GM21619 (cell line): ENCODE measurements around the gene WDR46.

ENCODE experiments used
- ATAC-seq: cut with Tn5 transposase; IDR thresholded peaks from one replicate; pipeline ENCODE4 v1.9.1; 2021; ENCODE audit not compliant: unreplicated experiment

WDR46 gene, protein sequence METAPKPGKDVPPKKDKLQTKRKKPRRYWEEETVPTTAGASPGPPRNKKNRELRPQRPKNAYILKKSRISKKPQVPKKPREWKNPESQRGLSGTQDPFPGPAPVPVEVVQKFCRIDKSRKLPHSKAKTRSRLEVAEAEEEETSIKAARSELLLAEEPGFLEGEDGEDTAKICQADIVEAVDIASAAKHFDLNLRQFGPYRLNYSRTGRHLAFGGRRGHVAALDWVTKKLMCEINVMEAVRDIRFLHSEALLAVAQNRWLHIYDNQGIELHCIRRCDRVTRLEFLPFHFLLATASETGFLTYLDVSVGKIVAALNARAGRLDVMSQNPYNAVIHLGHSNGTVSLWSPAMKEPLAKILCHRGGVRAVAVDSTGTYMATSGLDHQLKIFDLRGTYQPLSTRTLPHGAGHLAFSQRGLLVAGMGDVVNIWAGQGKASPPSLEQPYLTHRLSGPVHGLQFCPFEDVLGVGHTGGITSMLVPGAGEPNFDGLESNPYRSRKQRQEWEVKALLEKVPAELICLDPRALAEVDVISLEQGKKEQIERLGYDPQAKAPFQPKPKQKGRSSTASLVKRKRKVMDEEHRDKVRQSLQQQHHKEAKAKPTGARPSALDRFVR

DNA sequence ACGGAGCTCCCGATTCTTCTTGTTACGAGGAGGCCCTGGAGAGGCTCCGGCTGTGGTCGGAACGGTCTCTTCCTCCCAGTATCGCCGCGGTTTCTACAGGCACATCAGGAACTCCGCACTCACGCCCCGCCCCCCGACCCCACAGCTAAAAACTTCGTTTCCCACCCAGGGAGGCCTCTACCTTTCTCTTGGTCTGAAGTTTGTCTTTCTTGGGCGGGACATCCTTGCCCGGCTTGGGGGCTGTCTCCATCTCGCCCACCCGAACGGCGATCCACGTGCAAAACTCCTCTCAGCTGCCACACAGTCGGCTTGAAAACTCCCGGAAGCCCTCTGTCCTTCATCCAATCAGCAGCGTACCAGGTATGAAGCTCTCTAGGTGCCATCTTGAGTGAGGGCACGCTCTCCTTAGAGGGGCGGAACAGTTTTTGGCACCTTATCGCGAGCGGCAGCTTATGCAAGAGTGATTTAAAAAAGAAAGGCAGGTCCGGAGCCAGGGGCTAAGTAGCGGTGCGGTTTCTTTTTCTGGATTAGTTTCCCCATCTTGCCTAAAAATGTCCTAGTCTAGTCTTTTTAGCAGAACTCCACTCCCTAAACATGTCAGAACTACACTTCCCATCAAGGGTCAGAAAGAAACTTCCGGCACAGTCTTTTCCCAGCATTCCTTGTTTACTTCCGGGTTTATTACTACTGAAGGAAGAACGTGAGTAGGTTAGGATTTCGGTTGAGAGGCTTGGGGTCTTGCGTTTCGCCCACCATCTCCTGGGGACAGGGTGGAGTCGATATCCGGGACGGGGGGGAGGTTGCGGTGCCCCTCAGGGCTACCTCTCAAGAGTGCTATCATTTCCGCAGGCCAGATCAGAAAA, at the start of gene WDR46, which contains the start of gene PFDN6:
Gene WDR46 (minus strand): TSS at position 319 of the 863 bp plus-strand sequence. CDS start 69 bp downstream, at position 250.
Gene PFDN6 (plus strand): TSS at position 681 of the 863 bp plus-strand sequence. CDS start 256 bp downstream, outside the sequence.
- ATAC-seq, result peak; percentile 84

DNA sequence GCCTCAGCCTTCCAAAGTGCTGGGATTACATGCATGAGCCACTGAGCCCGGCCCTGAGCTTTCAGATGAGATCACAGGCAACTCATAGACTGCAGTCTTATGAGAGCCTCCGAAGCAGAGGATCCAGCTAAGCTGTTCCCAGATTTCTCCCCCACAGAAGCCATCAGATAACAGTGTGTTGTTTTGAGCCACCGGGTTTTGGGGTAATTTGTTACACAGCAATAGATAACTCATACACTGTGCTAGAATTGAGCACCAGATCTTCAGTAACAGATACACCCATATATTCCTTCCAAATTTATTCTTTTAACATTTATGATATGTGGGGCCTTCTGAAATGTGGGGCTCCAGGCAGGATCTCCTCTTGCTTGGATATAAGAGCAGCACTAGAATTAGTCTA, 47.5 kb upstream of the WDR46 start:
- ATAC-seq, result no peak

DNA sequence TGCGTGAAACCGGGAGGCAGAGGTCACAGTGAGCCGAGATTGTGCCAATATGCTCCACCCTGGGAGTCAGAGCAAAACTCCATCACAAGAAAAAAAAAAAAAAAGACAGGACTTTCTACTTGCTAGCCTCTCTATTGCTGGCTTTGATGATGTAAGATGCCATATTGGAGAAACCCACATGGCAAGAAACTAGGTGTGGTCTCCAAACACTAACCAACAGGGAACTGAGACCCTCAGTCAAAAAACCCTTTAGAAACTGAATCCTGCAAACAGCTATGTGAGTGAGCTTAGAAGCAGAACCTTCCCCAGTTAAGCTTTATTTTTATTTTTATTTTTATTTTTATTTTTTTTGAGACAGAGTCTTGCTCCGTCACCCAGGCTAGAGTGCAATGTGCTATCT, 46.9 kb upstream of the WDR46 start:
- no peak for ATAC-seq

DNA sequence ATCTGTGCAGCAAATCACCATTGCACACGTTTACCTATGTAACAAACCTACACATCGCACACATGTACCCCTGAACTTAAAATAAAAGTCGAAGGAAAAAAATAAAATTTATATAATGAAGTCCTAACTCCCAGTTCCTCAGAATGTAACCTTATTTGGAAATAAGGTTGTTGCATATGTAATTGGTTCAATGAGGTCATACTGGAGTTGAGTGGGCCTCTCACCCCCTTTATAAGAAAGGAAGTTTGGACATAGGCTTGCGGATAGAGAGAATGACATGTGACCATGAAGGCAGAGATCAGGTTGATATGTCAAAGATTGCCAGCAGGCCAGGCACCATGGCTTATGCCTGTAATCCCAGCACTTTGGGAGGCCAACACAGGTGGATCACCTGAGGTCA, 44.6 kb upstream of the WDR46 start:
- no peak for ATAC-seq

DNA sequence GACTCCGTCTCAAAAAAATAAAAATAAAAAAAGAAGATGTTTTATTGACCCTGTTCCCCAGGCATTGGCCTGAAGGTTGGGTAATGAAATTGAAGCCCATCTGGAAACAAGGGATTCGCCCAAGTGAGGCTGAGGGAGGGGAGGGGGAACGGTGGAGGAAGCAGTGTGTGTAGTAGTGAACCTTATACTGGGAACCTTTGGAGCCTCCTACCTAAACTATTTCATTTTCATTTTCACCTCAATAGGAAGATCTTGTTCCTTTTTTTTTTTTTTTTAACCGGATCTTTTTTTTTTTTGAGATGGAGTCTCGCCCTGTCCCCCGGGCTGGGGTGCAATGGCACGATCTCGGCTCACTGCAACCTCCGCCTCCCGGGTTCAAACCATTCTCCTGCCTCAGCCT, 41.7 kb upstream of the WDR46 start:
- no peak for ATAC-seq

DNA sequence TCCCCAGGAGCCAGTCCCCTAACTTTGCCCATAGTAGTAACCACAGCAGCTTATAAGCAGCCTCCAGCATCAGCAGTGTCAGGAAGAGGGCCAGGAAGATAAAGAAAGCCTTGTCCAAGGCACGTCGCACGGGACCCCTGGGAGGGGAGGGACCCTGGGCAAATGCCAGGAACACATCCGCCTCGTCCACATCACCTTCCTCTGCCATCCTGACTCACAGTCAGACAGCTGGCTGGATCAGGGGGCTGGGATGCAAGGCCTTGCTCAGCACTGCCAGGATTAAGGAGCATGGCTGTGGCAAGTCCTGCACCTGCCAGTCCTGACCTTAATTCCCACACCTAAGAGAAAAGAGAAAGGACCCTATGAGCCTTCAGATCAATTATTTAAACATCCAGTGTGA, 40.0 kb upstream of the WDR46 start:
- ATAC-seq, result no peak

DNA sequence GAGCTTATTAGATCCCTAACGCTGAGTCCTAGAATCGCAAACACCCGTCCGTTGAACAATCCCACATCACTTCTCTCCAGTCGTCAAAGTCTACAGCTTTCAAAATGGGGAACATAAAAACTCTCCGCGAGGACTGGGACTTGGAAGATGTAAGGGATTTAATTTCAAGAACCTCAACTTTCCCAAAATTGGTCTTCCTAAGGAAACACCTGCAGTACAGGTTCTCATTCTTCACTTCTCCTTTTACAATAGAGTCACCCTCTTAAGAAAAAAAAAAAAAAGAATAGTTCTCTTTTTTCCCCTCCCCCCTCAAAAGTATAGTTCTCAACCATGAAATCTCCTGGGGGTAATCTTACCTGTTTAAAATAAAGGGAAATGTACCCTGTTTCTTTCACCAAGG, 35.1 kb upstream of the WDR46 start:
- ATAC-seq, result no peak

DNA sequence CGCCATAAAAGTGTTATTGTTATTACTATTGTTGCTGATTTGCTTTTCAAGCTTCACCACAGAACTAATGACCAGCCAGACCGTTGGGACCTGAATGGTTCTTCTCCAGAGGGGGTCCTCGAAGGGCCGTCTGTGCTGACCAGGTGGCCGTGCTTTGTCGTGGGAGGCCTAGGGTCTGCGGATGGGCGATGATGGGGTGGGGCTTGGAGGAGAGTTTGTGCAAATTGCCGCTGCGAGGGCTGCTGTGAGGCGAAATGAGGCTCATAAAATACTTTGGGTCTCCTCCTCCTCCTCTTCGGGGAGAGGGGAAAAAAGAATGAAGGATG, 34.5 kb upstream of the WDR46 start:
- ATAC-seq, result no peak

DNA sequence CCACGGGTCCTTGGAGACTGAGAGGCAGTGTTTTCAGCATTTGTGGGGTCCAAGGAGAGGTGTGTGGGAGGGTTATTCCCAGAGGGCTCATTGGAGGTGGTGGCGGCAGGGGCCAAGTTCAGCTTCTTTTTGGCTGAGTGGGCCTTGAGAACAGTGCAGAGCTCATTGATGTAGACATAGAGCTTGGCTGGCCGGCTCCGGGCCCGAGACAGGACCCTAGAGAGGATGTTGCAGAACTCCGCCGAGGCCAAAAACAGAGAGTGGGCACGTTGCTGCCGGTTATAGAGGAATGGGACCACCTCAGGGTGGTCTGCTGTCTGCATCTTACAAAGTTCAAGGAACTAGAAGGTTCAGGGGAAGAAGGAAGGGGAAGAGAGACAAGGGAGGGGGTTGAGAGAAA, 32.2 kb upstream of the WDR46 start:
- ATAC-seq, result no peak

DNA sequence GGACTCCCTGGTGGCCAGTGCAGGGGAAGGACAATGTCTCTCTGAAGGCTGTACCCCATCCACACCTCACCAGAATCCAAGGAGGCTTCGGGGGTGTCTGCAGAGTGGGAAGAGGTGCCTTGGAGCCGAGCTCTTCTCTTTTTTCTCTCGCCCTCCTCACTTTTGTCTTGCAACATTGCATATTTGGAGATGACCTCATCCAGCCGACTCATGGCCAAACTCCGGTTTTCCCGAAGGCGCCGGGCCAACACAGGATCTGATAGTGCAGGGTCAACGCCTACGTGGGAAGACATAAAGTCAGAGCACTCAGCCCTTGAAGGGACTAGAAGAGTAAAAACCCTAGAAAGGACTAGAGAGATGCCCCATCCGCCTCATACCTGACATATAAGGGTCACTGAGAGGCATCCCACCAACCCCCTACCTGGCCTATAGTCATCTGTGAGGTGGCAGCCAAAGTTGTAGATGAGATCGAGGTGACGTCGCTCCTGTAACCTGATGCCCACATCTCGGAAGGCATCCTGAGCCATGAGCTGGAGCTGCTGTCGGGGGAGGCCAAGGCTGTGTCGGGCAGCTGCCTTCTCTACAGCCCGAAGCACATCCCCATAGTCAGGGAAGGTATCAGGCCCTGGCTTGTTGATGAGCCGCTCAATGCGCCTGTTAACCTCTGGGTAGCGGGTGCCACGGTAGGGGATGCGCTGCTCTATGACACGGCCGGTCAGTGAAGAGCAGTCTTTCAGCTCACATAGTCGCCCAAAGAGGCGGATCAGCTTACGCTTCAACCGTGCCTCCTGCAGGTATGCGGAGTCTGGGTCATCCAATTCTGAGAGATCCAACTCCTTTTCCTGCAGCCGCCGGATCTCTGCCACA, 31.5 kb upstream of the WDR46 start:
- ATAC-seq, result no peak

DNA sequence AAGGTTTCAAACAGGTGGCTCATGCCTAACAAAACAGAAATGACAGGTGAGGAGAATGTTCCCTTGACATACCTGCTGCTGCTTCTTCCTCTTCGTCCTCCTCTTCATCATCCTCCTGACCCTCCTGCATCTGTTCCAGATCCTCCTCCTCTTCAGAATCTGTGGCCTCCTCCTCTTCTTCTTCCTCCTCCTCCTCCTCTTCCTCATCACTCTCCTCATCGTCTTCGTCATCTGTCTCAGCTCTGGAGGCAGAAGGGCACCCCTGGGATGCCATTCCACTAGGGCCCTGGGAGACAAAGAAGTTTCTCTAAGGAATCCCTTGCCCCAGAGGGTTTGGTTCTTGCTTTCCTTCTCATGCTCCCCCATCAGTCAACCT, 30.9 kb upstream of the WDR46 start:
- no peak for ATAC-seq

DNA sequence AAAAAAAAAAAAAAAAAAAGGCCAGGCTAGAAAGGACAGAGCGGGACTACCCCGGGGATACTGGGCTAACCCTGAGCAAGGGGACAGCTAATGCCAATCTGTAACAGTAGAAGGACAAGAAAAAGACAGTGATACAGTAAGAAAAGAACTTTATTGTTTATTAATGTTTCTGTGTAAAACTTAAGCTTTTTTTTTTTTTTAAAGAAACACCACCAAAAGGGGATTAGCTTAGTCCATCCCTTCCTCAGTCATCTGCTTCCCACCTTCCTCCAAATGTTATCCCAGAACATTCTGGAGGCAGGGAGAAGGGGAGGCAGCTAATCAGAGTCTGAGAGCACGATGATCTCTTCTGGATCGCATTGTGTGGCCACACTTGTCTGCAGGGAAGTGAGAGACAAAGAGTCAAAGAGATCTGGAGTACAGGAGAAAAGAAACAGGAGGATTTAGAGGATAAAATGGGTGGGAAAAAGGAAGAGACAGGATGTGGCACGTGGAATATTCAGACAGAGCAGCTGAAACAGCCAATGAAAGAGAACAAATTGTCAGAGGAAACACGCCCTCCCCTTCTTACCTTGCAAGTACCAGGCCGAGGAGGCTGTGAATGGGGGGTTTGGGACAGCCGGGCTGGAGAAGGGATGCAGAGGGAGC, 29.5 kb upstream of the WDR46 start:
- ATAC-seq, result no peak

DNA sequence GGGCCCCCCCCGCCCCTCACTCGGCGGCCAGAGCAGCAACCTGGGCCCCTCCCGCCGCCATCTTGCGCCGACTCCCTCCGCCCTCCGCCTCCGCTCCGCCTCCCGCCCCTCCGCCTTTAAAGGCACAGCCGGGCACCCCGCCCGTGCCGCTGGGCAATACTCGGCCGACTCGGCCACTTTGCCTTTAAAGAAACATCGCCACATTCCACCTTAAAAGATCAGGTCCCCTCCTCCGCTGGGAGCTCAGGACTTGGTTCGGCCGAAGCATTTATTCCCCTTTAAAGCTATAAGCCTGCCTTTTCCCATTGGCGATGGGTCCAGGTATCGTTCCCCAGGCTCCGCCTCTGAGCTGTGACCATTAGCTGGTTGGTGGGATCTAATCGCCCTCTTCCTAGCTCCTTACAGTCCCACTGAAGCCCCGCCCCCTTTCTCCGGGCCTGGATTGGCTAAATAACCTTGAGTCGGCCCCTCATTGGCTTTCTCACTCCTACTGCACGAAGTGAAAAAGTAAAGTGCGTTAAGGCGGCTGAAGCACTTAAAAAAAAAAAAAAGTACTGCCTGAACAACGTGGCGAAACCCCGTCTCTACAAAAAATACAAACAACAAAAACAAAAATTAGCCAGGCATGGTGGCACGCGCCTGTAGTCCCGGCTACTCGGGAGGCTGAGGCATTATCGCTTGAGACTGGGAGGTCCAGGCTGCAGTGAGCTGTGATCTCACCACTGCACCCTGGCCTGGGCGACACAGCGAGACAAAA, 28.8 kb upstream of the WDR46 start, which contains the start of gene ZBTB22:
Gene ZBTB22 (minus strand): TSS at position 76 of the 757 bp plus-strand sequence. CDS start 828 bp downstream, outside the sequence.
- peak; percentile 43 for ATAC-seq

DNA sequence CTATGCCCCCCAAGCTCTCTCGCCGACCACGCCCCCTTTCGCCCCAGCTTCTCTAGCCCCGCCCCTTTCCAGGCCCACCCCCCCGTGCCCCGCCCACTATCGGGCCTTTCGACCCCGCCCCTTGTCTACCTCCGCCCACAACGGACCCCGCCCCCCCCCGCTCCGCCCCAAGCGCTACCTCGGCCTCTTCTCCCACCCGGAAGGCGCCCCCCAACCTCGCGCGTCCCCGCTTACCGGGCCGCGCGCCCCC, 28.3 kb upstream of the WDR46 start:
- no peak for ATAC-seq

DNA sequence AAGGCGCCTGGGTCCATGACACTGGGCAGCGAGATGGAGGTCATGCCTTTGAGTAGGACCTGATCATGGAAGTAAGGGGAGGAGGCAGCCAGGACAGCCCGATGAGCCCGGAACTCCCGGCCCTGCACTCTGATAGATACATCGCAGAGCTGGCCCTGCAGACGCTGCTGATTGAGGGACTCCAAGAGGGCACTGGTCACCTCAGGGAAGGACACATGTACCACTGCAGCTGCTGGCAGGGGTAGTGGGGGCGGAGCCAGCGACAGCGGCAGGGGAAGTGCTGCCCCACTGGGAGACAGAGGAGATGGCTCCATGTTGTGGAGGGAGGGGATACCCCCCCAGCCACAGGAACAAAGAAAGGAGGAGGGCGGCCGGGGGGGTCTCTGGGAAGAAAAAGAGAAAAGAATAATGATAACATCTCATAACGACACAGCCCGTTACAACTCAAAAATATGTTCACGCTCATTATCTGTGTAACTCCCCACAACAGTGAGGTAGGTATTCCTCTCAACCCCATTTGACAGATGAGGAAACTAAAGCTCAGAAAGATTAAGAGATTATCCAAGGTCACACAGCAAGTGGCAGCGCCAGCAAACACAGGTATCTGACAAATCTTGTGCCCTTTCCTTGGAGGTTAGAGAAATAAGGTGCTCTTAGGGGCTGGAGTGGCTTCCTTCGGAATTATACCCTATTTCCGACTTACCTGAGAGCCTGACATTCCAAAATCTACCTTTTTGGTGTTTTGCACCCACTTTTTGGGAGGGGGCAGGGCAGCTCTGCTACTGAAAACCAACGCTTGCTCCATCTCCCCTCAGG, 27.8 kb upstream of the WDR46 start:
- no peak for ATAC-seq

DNA sequence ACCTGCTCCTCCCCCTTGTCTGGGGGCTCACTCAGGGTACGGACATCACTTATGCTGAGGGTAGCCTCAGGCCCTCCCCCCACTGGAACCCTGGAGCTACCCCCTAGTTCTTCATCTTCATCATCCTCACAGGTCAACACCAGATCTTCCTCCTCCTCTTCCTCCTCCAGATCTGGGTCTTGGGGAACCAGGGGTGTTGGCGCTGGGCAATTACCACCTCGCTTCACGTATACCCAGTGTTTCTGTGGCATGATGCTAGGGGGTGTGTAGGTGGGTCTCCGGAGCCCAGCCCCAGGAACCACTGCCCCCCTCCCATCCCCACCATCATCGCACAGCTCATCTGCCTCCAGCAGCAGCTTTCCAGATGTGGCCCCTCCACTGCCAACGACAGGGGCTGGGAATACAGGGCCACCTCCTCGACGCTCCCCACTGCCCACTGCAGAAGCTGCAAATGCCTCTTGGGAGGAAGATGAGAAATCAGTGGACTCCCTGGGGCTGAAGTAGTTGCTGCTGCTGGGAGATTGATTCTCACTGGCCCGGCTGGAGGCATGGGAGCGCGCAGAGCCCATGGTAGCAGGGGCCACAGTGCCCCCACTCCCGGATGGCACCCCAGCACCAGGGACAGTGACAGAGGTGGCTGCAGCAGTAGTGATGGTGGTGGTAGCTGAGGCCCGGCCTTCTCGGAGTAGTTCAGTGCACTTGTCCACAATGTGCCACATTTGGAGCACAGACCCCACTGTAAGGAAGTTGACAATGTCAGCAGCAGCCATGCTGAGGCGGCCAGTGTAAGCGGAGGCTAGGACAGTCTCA, 27.0 kb upstream of the WDR46 start:
- ATAC-seq, result no peak

DNA sequence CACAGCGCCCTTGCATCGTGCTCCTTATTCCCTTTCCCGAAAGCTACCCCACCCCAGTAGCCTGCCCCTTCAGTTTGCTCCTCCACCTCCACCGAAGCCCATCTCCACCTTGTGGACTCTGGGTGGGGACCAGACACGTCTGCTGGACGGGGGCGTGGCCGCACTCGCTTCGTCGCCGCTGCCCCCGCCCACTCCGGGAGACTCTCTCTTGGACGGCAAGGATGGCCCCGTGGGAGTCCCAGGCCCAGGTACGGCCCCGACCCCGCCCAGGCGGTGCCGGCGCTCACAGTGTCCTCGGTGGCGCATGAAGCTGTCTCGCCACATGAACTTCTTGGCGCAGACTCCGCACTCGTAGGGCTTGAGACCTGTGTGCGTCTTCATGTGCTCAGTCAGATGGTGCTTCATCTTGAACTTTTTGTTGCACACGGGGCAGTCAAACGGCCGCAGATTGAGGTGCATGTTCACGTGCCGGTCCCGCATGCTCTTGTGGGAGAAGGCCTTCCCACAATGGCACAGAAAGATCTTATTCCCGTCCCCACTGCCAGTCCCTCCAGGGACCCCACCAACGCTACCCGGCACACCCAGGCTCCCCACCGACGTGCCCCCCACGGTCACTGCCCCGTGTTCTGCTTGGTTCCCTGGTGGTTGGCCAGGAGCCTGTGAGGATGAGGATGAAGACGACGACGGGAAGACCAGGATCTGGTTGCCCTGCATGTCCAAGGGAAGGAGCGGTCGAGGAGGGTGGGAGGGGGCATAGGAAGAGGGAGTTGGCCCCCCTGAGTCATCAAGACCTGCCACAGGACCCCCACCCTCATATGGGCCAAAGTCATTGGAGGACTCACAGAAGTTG, 26.1 kb upstream of the WDR46 start:
- no peak for ATAC-seq
